ENCODE data around the gene TRIM65.
A peak's percentile ranks its signal among the peaks of the same experiment; 100 is the strongest.
"Not testable (repeated sequence)": the region's sequence is repeated elsewhere in the genome, so short reads cannot be mapped to it uniquely, and the experiment has no call there.

The TRIM65 gene

GRCh38 chr17:75895370-75896155, 1.2 kb downstream of the TRIM65 start:
- no peak for DNase-seq

- DNase-seq: no peak
Measured at GRCh38 chr17:75894049-75894733, 2.6 kb downstream of the TRIM65 start.

- DNase-seq: no peak
Measured at GRCh38 chr17:75893305-75894048, 3.3 kb downstream of the TRIM65 start.

GRCh38 chr17:75892556-75893224, 4.1 kb downstream of the TRIM65 start:
- DNase-seq: no peak

GRCh38 chr17:75891605-75892555, 4.9 kb downstream of the TRIM65 start:
- no peak for DNase-seq

GRCh38 chr17:75891022-75891604, 5.6 kb downstream of the TRIM65 start:
- DNase-seq: no peak

GRCh38 chr17:75889454-75889853, 7.3 kb downstream of the TRIM65 start:
- no peak for DNase-seq

- no peak for DNase-seq
Measured at GRCh38 chr17:75888484-75888883, 8.3 kb downstream of the TRIM65 start.

- not testable (repeated sequence) for DNase-seq
Measured at GRCh38 chr17:75885860-75886259, 10.9 kb downstream of the TRIM65 start.

GRCh38 chr17:75885431-75885830, 11.3 kb downstream of the TRIM65 start:
- DNase-seq: no peak

GRCh38 chr17:75881678-75882454, 14.9 kb downstream of the TRIM65 start:
- DNase-seq: no peak

- no peak for DNase-seq
Measured at GRCh38 chr17:75880266-75880665, 16.5 kb downstream of the TRIM65 start.

GRCh38 chr17:75878174-75878998, 18.4 kb downstream of the TRIM65 start, which contains the start of gene TRIM47:
TSS of gene TRIM47 (minus strand) at chr17:75878581. CDS start at chr17:75878548, 33 bp downstream.
- DNase-seq: no peak

- DNase-seq: peak; percentile 52
Measured at GRCh38 chr17:75877752-75878173, 19.0 kb downstream of the TRIM65 start.

GRCh38 chr17:75876938-75877751, 19.6 kb downstream of the TRIM65 start:
- no peak for DNase-seq

GRCh38 chr17:75876190-75876937, 20.4 kb downstream of the TRIM65 start:
- no peak for DNase-seq

- no peak for DNase-seq
Measured at GRCh38 chr17:75875940-75876189, 20.9 kb downstream of the TRIM65 start.

All from NCI-H1105 treated with DMSO at 0.1 percent for 48 hours (cell line).